Neural cell (in vitro differentiated cells): Measurements from ENCODE around the gene KLF16. TPM values are rescaled to one million over a fixed set of nuclear protein-coding genes. Genes with fewer than 3 reads are reported as not detected.
A peak's percentile ranks its signal among the peaks of the same experiment; 100 is the strongest.
"Not testable (repeated sequence)": the region's sequence is repeated elsewhere in the genome, so short reads cannot be mapped to it uniquely, and the experiment has no call there.

Experiments
- H2AFZ ChIP-seq: fragments of 200-600, 300-800 bp; sonication (generic), shearing (Covaris generic); 2 replicates; pipeline ENCODE4 v1.6.0; 2014; ENCODE audit warnings: low read depth, mild to moderate bottlenecking, antibody characterized with exemption, low read length, moderate library complexity
- H3F3A ChIP-seq: fragments of 200-600 bp; shearing (Covaris generic); 2 replicates; pipeline ENCODE4 v1.6.1; 2016; ENCODE audit warnings: mild to moderate bottlenecking, moderate library complexity, mixed read lengths, antibody characterized with exemption, low read length; ENCODE audit not compliant: insufficient read depth, poor library complexity, severe bottlenecking
- H3K27ac ChIP-seq: fragments of 200-600, 300-800 bp; sonication (generic), shearing (Covaris generic); 2 replicates; pipeline ENCODE4 v1.5.1; 2014; ENCODE audit warnings: mild to moderate bottlenecking, low read length, moderate library complexity
- H3K27me3 ChIP-seq: fragments of 300-800, 200-600 bp; sonication (generic), shearing (Covaris generic); 2 replicates; pipeline ENCODE4 v1.6.0; 2014; ENCODE audit warnings: mild to moderate bottlenecking, low read depth, low read length, moderate library complexity; ENCODE audit not compliant: insufficient read depth
- H3K36me3 ChIP-seq: fragments of 300-800, 200-600 bp; sonication (generic), shearing (Covaris generic); 2 replicates; pipeline ENCODE4 v1.5.1; 2014; ENCODE audit warnings: mild to moderate bottlenecking, antibody characterized with exemption, low read length, moderate library complexity; ENCODE audit not compliant: insufficient read depth
- H3K4me2 ChIP-seq: fragments of 300-800, 200-600 bp; sonication (generic), shearing (Covaris generic); 2 replicates; pipeline ENCODE4 v1.6.0; 2014; ENCODE audit warnings: mild to moderate bottlenecking, low read length
- H3K4me3 ChIP-seq: fragments of 300-800, 200-600 bp; sonication (generic), shearing (Covaris generic); 2 replicates; pipeline ENCODE4 v1.5.1; 2014; ENCODE audit warnings: mild to moderate bottlenecking, low read length, moderate library complexity
- H3K79me2 ChIP-seq: fragments of 200-600 bp; shearing (Covaris generic); replicated peaks from 2 replicates; pipeline ENCODE4 v1.6.0; 2014; ENCODE audit warnings: mild to moderate bottlenecking, low read length, moderate library complexity; ENCODE audit not compliant: insufficient read depth
- H3K9ac ChIP-seq: fragments of 300-800, 200-600 bp; sonication (generic), shearing (Covaris generic); 2 replicates; pipeline ENCODE4 v1.6.1; 2016; ENCODE audit warnings: mild to moderate bottlenecking, low read length, mixed read lengths
- H3K9me2 ChIP-seq: fragments of 200-600 bp; shearing (Covaris generic); 2 replicates; pipeline ENCODE4 v1.6.1; 2016; ENCODE audit warnings: mild to moderate bottlenecking, low read length, mixed read lengths; ENCODE audit not compliant: insufficient read depth
- H3K9me3 ChIP-seq: fragments of 200-600, 300-800 bp; sonication (generic), shearing (Covaris generic); 2 replicates; pipeline ENCODE4 v1.6.1; 2016; ENCODE audit warnings: mild to moderate bottlenecking, mixed run types, low read length, moderate library complexity, mixed read lengths
- H4K20me1 ChIP-seq: fragments of 200-600 bp; shearing (Covaris generic); 2 replicates; pipeline ENCODE4 v1.6.1; 2016; ENCODE audit warnings: mild to moderate bottlenecking, mixed run types; ENCODE audit not compliant: insufficient read depth
- EP300 ChIP-seq: fragments of 450-650 bp; conservative IDR thresholded peaks from 2 replicates; pipeline ENCODE4 v1.6.1; 2014; ENCODE audit warnings: antibody characterized with exemption, mild to moderate bottlenecking, moderate library complexity; ENCODE audit not compliant: poor library complexity, severe bottlenecking
- EZH2 ChIP-seq: fragments of 200-600, 300-800 bp; shearing (Covaris generic), sonication (generic); IDR thresholded peaks from 2 replicates; pipeline ENCODE4 v1.6.1; 2014; ENCODE audit warnings: antibody characterized with exemption, low read length, borderline replicate concordance, mild to moderate bottlenecking; ENCODE audit not compliant: insufficient read depth, poor library complexity, severe bottlenecking
- MXI1 ChIP-seq: fragments of 450-650 bp; conservative IDR thresholded peaks from 2 replicates; pipeline ENCODE4 v1.6.1; 2014; ENCODE audit warnings: antibody characterized with exemption, mild to moderate bottlenecking; ENCODE audit not compliant: poor library complexity, severe bottlenecking
- POLR2AphosphoS5 ChIP-seq: IDR thresholded peaks from 2 replicates; pipeline ENCODE4 v1.6.1; 2012
- RAD21 ChIP-seq: fragments of 450-650 bp; conservative IDR thresholded peaks from 2 replicates; pipeline ENCODE4 v1.6.1; 2014; ENCODE audit warnings: antibody characterized with exemption, mild to moderate bottlenecking, moderate library complexity
- SMC3 ChIP-seq: fragments of 450-650 bp; conservative IDR thresholded peaks from 2 replicates; pipeline ENCODE4 v1.6.1; 2014; ENCODE audit warnings: antibody characterized with exemption, mild to moderate bottlenecking, moderate library complexity; ENCODE audit not compliant: poor library complexity
- TAF1 ChIP-seq: IDR thresholded peaks from 2 replicates; pipeline ENCODE4 v1.6.1; 2012; ENCODE audit warnings: low read depth
- polyA plus RNA-seq: library from polyadenylated mRNA; depleted of rRNA; stranded (reverse); fragments of >200 nt; gene quantifications from 2 replicates; pipeline ENCODE4 v1.2.3, GENCODE V29; 2014
- TF ChIP-seq, protein P1 (sequence below): IDR thresholded peaks from 2 replicates; pipeline ENCODE4 v1.6.1; 2012; ENCODE audit warnings: borderline replicate concordance
- TF ChIP-seq, protein P2 (sequence below): fragments of 450-650 bp; IDR thresholded peaks from 2 replicates; pipeline ENCODE4 v1.5.1; 2014; ENCODE audit warnings: antibody characterized with exemption, mild to moderate bottlenecking, moderate library complexity; ENCODE audit not compliant: poor library complexity, severe bottlenecking

Gene KLF16
- polyA plus RNA-seq, 1 donor from 2014 or later = 3.5 TPM

DNA sequence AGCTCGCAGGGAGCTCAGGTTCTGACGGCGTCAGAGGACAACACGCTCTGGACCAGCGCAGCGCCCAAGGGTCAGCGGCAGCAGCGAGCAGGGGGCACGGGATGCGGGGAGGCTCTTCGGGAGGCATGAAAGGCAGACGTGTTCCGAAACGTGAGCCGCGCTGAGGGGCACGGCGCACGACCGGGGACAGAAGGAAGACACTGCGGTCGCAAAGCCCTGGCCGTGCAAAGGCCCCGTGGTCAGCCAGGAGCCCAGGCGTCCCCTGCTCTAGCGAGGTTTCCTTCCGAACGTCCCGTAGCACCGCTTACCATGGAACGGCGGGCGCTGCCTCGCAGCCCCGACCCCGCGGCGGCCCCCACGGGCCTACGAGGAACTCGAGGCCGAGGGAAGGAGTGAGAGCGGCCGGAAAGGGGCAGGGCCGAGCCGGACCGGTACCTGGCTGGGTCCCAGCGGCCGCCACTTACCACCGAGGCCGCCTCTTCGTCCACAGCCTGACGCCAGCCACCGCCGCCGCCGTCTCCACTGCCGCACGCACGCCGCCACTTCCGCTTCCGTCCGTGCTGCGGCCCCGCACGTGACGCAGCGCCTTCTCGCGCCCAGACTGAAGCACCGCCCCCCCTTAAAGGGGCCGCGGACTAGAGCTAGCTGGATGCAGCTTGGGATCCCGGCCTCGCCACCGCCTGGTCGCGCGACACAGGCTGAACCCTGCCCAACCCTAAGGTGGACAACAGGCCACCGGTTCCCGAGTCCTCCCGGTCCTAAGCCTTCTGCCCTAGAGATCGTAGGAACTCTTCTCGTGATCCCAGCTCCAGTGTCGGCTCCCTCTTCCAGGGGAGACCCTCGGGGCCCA lies 12.5 kb upstream of the KLF16 start (continued):
- TF ChIP-seq, protein P1, sequence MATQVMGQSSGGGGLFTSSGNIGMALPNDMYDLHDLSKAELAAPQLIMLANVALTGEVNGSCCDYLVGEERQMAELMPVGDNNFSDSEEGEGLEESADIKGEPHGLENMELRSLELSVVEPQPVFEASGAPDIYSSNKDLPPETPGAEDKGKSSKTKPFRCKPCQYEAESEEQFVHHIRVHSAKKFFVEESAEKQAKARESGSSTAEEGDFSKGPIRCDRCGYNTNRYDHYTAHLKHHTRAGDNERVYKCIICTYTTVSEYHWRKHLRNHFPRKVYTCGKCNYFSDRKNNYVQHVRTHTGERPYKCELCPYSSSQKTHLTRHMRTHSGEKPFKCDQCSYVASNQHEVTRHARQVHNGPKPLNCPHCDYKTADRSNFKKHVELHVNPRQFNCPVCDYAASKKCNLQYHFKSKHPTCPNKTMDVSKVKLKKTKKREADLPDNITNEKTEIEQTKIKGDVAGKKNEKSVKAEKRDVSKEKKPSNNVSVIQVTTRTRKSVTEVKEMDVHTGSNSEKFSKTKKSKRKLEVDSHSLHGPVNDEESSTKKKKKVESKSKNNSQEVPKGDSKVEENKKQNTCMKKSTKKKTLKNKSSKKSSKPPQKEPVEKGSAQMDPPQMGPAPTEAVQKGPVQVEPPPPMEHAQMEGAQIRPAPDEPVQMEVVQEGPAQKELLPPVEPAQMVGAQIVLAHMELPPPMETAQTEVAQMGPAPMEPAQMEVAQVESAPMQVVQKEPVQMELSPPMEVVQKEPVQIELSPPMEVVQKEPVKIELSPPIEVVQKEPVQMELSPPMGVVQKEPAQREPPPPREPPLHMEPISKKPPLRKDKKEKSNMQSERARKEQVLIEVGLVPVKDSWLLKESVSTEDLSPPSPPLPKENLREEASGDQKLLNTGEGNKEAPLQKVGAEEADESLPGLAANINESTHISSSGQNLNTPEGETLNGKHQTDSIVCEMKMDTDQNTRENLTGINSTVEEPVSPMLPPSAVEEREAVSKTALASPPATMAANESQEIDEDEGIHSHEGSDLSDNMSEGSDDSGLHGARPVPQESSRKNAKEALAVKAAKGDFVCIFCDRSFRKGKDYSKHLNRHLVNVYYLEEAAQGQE = no peak

DNA sequence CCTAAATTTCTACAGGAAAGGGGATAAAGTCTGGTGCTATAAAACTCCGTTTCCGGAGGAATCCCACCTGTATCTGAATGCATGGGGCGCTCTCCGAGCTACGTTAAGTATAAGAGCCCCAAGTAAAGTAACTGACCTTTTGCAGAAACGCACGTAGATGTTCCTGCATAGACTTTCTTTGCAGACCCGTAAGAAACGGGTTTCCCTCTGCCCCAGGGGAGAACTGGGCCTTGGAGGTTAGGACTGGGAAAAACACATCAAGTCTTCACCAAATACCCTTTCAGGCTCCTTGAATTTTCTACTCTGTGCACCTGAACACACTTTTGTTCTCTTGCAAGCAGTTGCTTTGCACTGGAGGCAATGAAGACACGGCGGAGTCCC lies 11.9 kb upstream of the KLF16 start:
- H3K9me2 ChIP-seq, H3F3A ChIP-seq, H3K9me3 ChIP-seq, H3K27me3 ChIP-seq, H3K36me3 ChIP-seq, H4K20me1 ChIP-seq: not testable (repeated sequence)
- Histone ChIP-seq H3K4me3 (peak overlapping the region; percentile 99), H3K27ac (peak overlapping the region; percentile 68), H2AFZ (peak overlapping the region; percentile 24), H3K4me2 (peak overlapping the region; percentile 88), H3K9ac (peak overlapping the region; percentile 81), H3K79me2 (peaks cover 17% of the 10 kb centered on the region)

DNA sequence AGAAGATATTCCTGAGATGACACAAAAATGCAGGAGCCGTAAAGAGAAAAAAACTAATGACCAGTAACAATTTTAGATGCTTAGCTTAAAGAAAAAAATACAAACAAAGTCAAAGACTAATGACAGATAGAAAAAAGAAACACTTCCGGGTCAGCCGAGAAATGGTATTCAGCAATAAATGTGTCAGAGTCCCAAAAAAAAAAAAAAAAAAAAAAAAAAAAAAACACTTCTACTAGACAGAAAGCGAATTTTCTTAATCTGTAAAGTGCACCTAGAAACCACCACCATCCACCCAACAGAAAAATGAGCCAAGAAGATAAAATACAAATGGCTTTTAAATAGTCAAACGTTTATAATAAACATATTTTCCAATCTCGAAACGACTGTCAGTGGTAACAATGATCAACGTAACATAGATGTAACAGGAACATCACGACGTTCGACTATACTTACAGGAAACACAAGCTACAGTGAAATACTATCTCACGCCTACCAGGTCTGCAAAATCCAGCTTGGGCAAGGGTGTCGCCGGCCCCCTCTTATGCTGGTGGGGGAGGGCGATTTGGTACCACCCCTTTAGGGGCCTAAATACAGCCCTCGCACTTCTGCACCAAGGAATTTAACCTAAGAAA lies 11.3 kb upstream of the KLF16 start:
- H3K27me3 ChIP-seq = no peaks in the 10 kb centered on the region
- H3K9me3 ChIP-seq = no peaks in the 10 kb centered on the region
- H3K36me3 ChIP-seq = no peaks in the 10 kb centered on the region
- peaks cover 17% of the 10 kb centered on the region for H3K79me2 ChIP-seq
- peak overlapping the region; percentile 99 for H3K4me3 ChIP-seq
- H2AFZ ChIP-seq = no peak overlapping the region
- H3K9ac ChIP-seq = peak overlapping the region; percentile 81
- TF ChIP-seq, protein P1 = no peak
- TF ChIP-seq MXI1 (no peak), TAF1 (no peak), SMC3 (no peak), POLR2AphosphoS5 (no peak), EZH2 (no peak), RAD21 (no peak), EP300 (no peak)
- TF ChIP-seq, protein P2, sequence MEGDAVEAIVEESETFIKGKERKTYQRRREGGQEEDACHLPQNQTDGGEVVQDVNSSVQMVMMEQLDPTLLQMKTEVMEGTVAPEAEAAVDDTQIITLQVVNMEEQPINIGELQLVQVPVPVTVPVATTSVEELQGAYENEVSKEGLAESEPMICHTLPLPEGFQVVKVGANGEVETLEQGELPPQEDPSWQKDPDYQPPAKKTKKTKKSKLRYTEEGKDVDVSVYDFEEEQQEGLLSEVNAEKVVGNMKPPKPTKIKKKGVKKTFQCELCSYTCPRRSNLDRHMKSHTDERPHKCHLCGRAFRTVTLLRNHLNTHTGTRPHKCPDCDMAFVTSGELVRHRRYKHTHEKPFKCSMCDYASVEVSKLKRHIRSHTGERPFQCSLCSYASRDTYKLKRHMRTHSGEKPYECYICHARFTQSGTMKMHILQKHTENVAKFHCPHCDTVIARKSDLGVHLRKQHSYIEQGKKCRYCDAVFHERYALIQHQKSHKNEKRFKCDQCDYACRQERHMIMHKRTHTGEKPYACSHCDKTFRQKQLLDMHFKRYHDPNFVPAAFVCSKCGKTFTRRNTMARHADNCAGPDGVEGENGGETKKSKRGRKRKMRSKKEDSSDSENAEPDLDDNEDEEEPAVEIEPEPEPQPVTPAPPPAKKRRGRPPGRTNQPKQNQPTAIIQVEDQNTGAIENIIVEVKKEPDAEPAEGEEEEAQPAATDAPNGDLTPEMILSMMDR = no peak
- peak overlapping the region; percentile 88 for H3K4me2 ChIP-seq
- H4K20me1 ChIP-seq = peaks cover 4% of the 10 kb centered on the region
- no peak overlapping the region for H3K27ac ChIP-seq
- H3F3A ChIP-seq = no peaks in the 10 kb centered on the region
- no peaks in the 10 kb centered on the region for H3K9me2 ChIP-seq
